HCT116 (cell line): ENCODE results near the gene FSD2.

ENCODE experiments used
- ATF3 ChIP-seq: IDR thresholded peaks from 2 replicates; pipeline ENCODE4 v1.6.1; 2012
- CTCF ChIP-seq, 3 experiments: fragments of 200-600 bp in 1 of 3; sonication (generic) in 1 of 3; IDR thresholded peaks in 2 of 3; conservative IDR thresholded peaks in 1 of 3; 2 replicates each; pipeline ENCODE4 v1.5.1; 2012 to 2017; ENCODE audit warnings: low read depth in 2 of 3, low read length in 2 of 3, antibody characterized with exemption in 1 of 3, borderline replicate concordance in 1 of 3, control low read depth in 1 of 3, mild to moderate bottlenecking in 1 of 3, mixed read lengths in 1 of 3, mixed run types in 1 of 3, moderate library complexity in 1 of 3; ENCODE audit not compliant: insufficient read depth in 1 of 3
- EZH2 ChIP-seq: fragments of 200-600 bp; sonication (generic); IDR thresholded peaks from 2 replicates; pipeline ENCODE4 v1.6.1; 2017; ENCODE audit warnings: antibody characterized with exemption, mixed run types
- MAX ChIP-seq: IDR thresholded peaks from 2 replicates; pipeline ENCODE4 v1.6.1; 2012
- POLR2A ChIP-seq: IDR thresholded peaks from 2 replicates; pipeline ENCODE4 v1.7.0; 2011; ENCODE audit warnings: borderline replicate concordance; ENCODE audit not compliant: insufficient read depth, insufficient read length; ENCODE audit errors: extremely low read depth
- POLR2AphosphoS5 ChIP-seq: IDR thresholded peaks from 2 replicates; pipeline ENCODE4 v1.6.1; 2011; ENCODE audit warnings: mild to moderate bottlenecking, low read depth, low read length, moderate library complexity
- REST ChIP-seq: IDR thresholded peaks from 2 replicates; pipeline ENCODE4 v1.6.1; 2012; ENCODE audit warnings: low read depth
- ZBTB33 ChIP-seq: IDR thresholded peaks from 2 replicates; pipeline ENCODE4 v1.6.1; 2011; ENCODE audit warnings: mild to moderate bottlenecking, low read length, moderate library complexity; ENCODE audit not compliant: insufficient replicate concordance; ENCODE audit errors: extremely low read depth
- ZNF274 ChIP-seq: fragments of 200-500 bp; sonication (Bioruptor generic); IDR thresholded peaks from 2 replicates; pipeline ENCODE4 v1.6.1; 2014; ENCODE audit warnings: mild to moderate bottlenecking, low read depth, low read length, inconsistent platforms

GRCh38 chr15:82764117-82764490 is 41.8 kb downstream of the FSD2 start:
- TF ChIP-seq CTCF (IDR thresholded peaks at IDR 0.05 in 2 of 3, conservative IDR thresholded peaks at IDR 0.05 in 1 of 3; ENCODE audit: borderline replicate concordance in 1 of 3, insufficient read depth in 1 of 3, low read depth in 2 of 3, low read length in 2 of 3) (no peak), POLR2AphosphoS5 (no peak), ZNF274 (no peak), ZBTB33 (no peak), ATF3 (no peak), EZH2 (no peak), POLR2A (no peak), REST (no peak), MAX (no peak)
